ENCODE results near the gene ZFP1. TPM values are rescaled to one million over a fixed set of nuclear protein-coding genes. Genes with fewer than 3 reads are reported as not detected.

The ZFP1 gene
- polyA plus RNA-seq (2011; rRNA removed) (8.5 and 11.6 TPM in 2 replicates), polyA minus RNA-seq (2011; rRNA and poly(A)+ RNA removed) (7.0 and 11.1 TPM in 2 replicates)

- Histone ChIP-seq H3K9me3 (ENCODE audit: control insufficient read depth, insufficient read depth, low read length) (peaks cover 13% of the 10 kb centered on the region), H3K27ac (ENCODE audit: low read depth, low read length) (peak within 1 kb of the TSS; percentile 88), H3K27me3 (ENCODE audit: control insufficient read depth, insufficient read depth, low read length) (no peaks in the 10 kb centered on the region), H3K4me3 (ENCODE audit: low read depth, low read length) (peak within 1 kb of the TSS; percentile 97)
- ChIA-PET CTCF (interaction anchor here (1.1 kb wide), 1 partner anchor 37 kb away, joined by 3 read pairs; no protein-coding TSS in a partner anchor), POLR2A (no interaction called here)
- DNase-seq (ENCODE audit: low read depth, low spot score) = peak; percentile 74
- no peak for TF ChIP-seq CTCF (IDR thresholded peaks at IDR 0.05; ENCODE audit: low read depth, low read length)
Observed at GRCh38 chr16:75148311-75149195, at the start of gene ZFP1. ZFP1 (plus strand) TSS chr16:75148524; CDS start chr16:75152952, 4,428 bp downstream.

- CTCF ChIA-PET = no interaction called here
- POLR2A ChIA-PET = interaction anchor here (1.0 kb wide), 1 partner anchor 12 kb away, joined by 3 read pairs; no protein-coding TSS in a partner anchor
- no peak for DNase-seq (ENCODE audit: low read depth, low spot score)
Observed at GRCh38 chr16:75099075-75099667, 49.2 kb upstream of the ZFP1 start.

DNA sequence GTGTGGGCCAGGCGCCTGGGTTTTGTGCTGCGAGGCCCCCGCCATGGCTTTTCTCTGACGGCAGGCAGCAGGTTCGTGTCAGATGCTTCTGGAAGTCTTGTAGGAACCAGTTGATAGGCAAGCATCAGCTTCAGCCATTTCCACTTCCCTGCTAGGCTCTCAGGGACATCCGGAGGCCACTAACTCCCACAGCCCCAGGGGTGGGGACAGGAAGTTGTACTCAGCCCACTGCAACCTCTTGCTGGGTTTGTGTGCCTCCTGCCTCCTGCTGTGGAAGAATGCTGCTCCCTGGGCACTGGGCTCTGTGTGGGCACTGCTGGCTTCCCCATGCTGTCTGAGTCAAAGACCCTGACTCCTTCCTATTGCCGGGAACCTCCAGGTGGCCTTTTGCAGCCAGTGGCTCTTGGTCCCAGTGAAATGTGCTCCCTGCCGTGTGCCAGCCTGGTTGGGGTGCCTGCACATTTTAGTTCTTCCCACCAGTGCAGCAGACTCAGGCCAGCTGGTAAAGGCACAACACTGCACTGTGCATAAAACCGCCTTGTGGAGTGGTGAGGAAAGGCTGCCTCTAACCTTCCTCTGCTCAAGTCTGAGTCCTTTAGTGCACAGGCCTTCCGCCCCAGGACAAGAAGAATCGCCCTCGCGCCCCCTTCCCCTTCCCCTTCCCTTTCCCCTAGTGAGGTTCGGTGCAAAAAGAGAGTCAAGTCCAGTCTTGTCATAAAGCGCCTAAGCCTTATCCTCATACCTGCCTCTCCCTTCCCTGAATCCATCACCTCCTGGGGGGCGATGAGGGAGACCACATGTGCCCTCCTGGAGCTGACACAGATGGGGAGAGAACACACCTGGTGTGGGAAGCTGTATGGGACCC is 48.4 kb upstream of the ZFP1 start:
- Histone ChIP-seq H3K4me3 (ENCODE audit: low read depth, low read length) (no peak overlapping the region), H3K27ac (ENCODE audit: low read depth, low read length) (peak overlapping the region; percentile 1), H3K27me3 (ENCODE audit: control insufficient read depth, insufficient read depth, low read length) (no peaks in the 10 kb centered on the region), H3K9me3 (ENCODE audit: control insufficient read depth, insufficient read depth, low read length) (no peaks in the 10 kb centered on the region)
- TF ChIP-seq CTCF (IDR thresholded peaks at IDR 0.05; ENCODE audit: low read depth, low read length) = no peak; the same call in 1 of the 2 replicates
- CTCF ChIA-PET = interaction anchor here (0.6 kb wide), 1 partner anchor 60 kb away, joined by 4 read pairs; no protein-coding TSS in a partner anchor
- no peak for DNase-seq (ENCODE audit: low read depth, low spot score)
- POLR2A ChIA-PET = interaction anchor here (0.5 to 1.0 kb wide), 2 partner anchors 13 to 70 kb away, joined by 3 to 7 read pairs; no protein-coding TSS in a partner anchor

More at GRCh38 chr16:75099075-75099667, 49.2 kb upstream of the ZFP1 start:
- no peak overlapping the region for H3K27ac ChIP-seq (ENCODE audit: low read depth, low read length)
- no peak overlapping the region for H3K4me3 ChIP-seq (ENCODE audit: low read depth, low read length)
- TF ChIP-seq CTCF (IDR thresholded peaks at IDR 0.05; ENCODE audit: low read depth, low read length) = no peak
- no peaks in the 10 kb centered on the region for H3K9me3 ChIP-seq (ENCODE audit: control insufficient read depth, insufficient read depth, low read length)
- H3K27me3 ChIP-seq (ENCODE audit: control insufficient read depth, insufficient read depth, low read length) = no peaks in the 10 kb centered on the region

- no peak for TF ChIP-seq CTCF (IDR thresholded peaks at IDR 0.05; ENCODE audit: low read depth, low read length)
- no peaks in the 10 kb centered on the region for H3K27me3 ChIP-seq (ENCODE audit: control insufficient read depth, insufficient read depth, low read length)
- POLR2A ChIA-PET = no interaction called here
Observed at GRCh38 chr16:75100603-75100990, 47.7 kb upstream of the ZFP1 start.

More at GRCh38 chr16:75100603-75100990, 47.7 kb upstream of the ZFP1 start:
- Histone ChIP-seq H3K4me3 (ENCODE audit: low read depth, low read length) (no peak overlapping the region), H3K27ac (ENCODE audit: low read depth, low read length) (no peak overlapping the region), H3K9me3 (ENCODE audit: control insufficient read depth, insufficient read depth, low read length) (no peaks in the 10 kb centered on the region)
- no peak for DNase-seq (ENCODE audit: low read depth, low spot score)
- CTCF ChIA-PET = interaction anchor here (0.6 kb wide), 1 partner anchor 61 kb away, joined by 4 read pairs; no protein-coding TSS in a partner anchor
